OCI-LY3 (cell line): ENCODE data around the gene EYS.

ENCODE experiments used
- H2AFZ ChIP-seq: fragments of 200-600, 300-600 bp; shearing (Covaris generic); 2 replicates; pipeline ENCODE4 v1.6.0; 2014; ENCODE audit warnings: antibody characterized with exemption, low read depth, low read length
- H3K27ac ChIP-seq: fragments of 200-600, 300-600 bp; sonication (generic); 2 replicates; pipeline ENCODE4 v1.5.1; 2014; ENCODE audit warnings: mild to moderate bottlenecking, low read length, moderate library complexity, mixed read lengths
- H3K27me3 ChIP-seq: fragments of 200-600, 300-600 bp; sonication (generic); 2 replicates; pipeline ENCODE4 v1.6.1; 2014; ENCODE audit warnings: low read depth, low read length, mixed read lengths
- H3K36me3 ChIP-seq: fragments of 200-600, 300-600 bp; sonication (generic); replicated peaks from 2 replicates; pipeline ENCODE3; 2014; ENCODE audit warnings: low read depth, low read length, mixed read lengths
- H3K4me1 ChIP-seq: fragments of 300-600, 200-600 bp; sonication (generic); 2 replicates; pipeline ENCODE4 v1.6.1; 2014; ENCODE audit warnings: low read length, mixed read lengths
- H3K4me2 ChIP-seq: fragments of 200-600, 300-600 bp; sonication (generic); 2 replicates; pipeline ENCODE4 v1.6.1; 2014; ENCODE audit warnings: low read length, mixed read lengths
- H3K4me3 ChIP-seq: fragments of 300-600, 200-600 bp; sonication (generic); 2 replicates; pipeline ENCODE4 v1.5.1; 2014; ENCODE audit warnings: antibody characterized with exemption, mild to moderate bottlenecking, low read length, moderate library complexity
- H3K79me2 ChIP-seq: fragments of 300-600, 200-600 bp; shearing (Covaris generic); 2 replicates; pipeline ENCODE4 v1.6.1; 2014; ENCODE audit warnings: mild to moderate bottlenecking, low read length, mixed read lengths
- H3K9ac ChIP-seq: fragments of 300-600, 200-600 bp; shearing (Covaris generic); 2 replicates; pipeline ENCODE4 v1.6.0; 2014; ENCODE audit warnings: mild to moderate bottlenecking, low read length, moderate library complexity
- H3K9me3 ChIP-seq: fragments of 200-600, 300-600 bp; shearing (Covaris generic); 2 replicates; pipeline ENCODE4 v1.6.1; 2014; ENCODE audit warnings: low read length, mixed read lengths; ENCODE audit not compliant: insufficient read depth
- H4K20me1 ChIP-seq: fragments of 200-600, 300-600 bp; sonication (generic); 2 replicates; pipeline ENCODE4 v1.6.1; 2016; ENCODE audit warnings: low read length, mixed read lengths; ENCODE audit not compliant: insufficient read depth
- EZH2phosphoT487 ChIP-seq: fragments of 200-600 bp; shearing (Covaris generic); IDR thresholded peaks from 2 replicates; pipeline ENCODE4 v1.6.1; 2018; ENCODE audit warnings: antibody characterized with exemption, mixed run types, low read depth
- TF ChIP-seq, protein P1 (sequence below): fragments of 200-600, 300-600 bp; sonication (generic); IDR thresholded peaks from 2 replicates; pipeline ENCODE4 v1.5.1; 2014; ENCODE audit warnings: antibody characterized with exemption, low read length, low read depth

Gene EYS

DNA sequence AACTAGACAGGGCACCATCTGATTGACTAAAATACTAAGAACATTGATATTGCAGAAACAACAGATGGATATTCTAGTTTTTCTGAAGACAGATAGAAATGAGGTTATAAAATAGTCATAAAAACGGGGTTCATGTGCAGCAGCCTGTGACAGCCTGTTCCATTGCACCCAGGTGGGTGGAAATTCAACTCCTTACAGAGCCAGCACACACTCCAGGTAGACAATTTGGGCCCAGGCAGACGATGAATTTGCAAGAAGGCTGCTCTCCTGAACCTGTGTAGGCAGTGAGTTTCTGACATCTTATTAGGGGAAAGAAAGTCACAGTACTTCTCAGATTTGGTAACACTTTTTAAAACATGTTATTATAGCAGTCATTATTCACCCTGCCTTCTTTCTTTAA lies 1657.3 kb downstream of the EYS start:
- Histone ChIP-seq H3K4me2 (no peak overlapping the region), H3K4me1 (no peaks in the 10 kb centered on the region), H4K20me1 (no peaks in the 10 kb centered on the region), H2AFZ (peak overlapping the region; percentile 18; the same call in 1 of the 2 replicates), H3K27me3 (no peaks in the 10 kb centered on the region), H3K79me2 (no peaks in the 10 kb centered on the region), H3K9ac (no peak overlapping the region), H3K4me3 (no peak overlapping the region), H3K27ac (no peak overlapping the region), H3K36me3 (no peaks in the 10 kb centered on the region), H3K9me3 (no peaks in the 10 kb centered on the region)
- no peak for TF ChIP-seq EZH2phosphoT487
- TF ChIP-seq, protein P1, sequence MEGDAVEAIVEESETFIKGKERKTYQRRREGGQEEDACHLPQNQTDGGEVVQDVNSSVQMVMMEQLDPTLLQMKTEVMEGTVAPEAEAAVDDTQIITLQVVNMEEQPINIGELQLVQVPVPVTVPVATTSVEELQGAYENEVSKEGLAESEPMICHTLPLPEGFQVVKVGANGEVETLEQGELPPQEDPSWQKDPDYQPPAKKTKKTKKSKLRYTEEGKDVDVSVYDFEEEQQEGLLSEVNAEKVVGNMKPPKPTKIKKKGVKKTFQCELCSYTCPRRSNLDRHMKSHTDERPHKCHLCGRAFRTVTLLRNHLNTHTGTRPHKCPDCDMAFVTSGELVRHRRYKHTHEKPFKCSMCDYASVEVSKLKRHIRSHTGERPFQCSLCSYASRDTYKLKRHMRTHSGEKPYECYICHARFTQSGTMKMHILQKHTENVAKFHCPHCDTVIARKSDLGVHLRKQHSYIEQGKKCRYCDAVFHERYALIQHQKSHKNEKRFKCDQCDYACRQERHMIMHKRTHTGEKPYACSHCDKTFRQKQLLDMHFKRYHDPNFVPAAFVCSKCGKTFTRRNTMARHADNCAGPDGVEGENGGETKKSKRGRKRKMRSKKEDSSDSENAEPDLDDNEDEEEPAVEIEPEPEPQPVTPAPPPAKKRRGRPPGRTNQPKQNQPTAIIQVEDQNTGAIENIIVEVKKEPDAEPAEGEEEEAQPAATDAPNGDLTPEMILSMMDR = no peak

DNA sequence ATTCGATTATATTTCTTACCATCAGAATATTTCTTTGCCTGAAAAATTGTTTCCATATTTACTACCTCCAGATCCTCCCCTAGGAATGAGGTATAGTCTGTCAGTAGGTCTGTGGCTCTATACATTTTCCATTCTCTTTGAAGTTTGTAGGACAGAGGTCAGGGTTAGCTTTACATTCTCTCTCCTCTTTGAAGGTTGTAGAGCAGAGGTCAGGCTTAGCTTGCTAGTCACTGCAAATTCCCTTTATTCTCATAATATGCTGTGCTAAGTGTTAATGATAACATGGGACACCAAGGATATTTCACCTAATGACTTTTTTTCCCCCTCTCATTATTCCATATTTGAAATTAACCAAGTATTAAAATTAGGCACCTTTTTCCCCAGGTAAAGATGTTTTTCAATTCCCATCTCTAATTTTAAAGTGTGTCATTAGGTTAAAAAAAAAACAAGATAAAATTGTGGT lies 1660.2 kb downstream of the EYS start:
- H3K36me3 ChIP-seq = no peaks in the 10 kb centered on the region
- TF ChIP-seq, protein P1 = no peak
- no peak for TF ChIP-seq EZH2phosphoT487
- no peaks in the 10 kb centered on the region for H3K27me3 ChIP-seq
- no peak overlapping the region for H3K4me2 ChIP-seq
- H4K20me1 ChIP-seq = no peaks in the 10 kb centered on the region
- no peak overlapping the region for H2AFZ ChIP-seq
- no peaks in the 10 kb centered on the region for H3K4me1 ChIP-seq
- no peak overlapping the region for H3K4me3 ChIP-seq
- H3K9me3 ChIP-seq = no peaks in the 10 kb centered on the region
- no peaks in the 10 kb centered on the region for H3K79me2 ChIP-seq
- H3K9ac ChIP-seq = no peak overlapping the region
- no peak overlapping the region for H3K27ac ChIP-seq

DNA sequence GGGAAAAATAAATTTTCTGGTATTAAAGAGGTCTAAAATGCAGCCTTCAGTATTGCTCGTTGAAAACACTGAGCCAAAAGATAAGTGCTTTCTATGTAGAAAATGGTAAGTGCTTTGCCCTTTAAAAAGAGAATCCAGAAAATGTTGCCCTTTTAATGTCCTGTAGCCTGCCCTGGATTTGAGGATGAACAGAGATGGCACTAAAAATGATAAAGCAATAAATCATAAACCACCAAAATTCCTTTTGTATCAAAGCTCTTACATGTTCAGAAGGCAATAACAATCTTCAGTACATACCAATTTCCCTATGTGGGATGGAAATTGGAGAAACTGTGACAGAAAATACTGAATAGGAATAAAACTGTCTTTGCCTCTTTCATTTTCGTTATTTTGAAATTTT lies 1665.7 kb downstream of the EYS start:
- Histone ChIP-seq H3K4me3 (no peak overlapping the region), H2AFZ (peak overlapping the region; percentile 12; the same call in 1 of the 2 replicates), H4K20me1 (no peaks in the 10 kb centered on the region), H3K27me3 (no peaks in the 10 kb centered on the region), H3K27ac (no peak overlapping the region), H3K4me1 (no peaks in the 10 kb centered on the region), H3K79me2 (no peaks in the 10 kb centered on the region), H3K36me3 (no peaks in the 10 kb centered on the region), H3K9ac (no peak overlapping the region), H3K9me3 (no peaks in the 10 kb centered on the region), H3K4me2 (no peak overlapping the region)
- TF ChIP-seq EZH2phosphoT487 = no peak
- TF ChIP-seq, protein P1 = no peak

DNA sequence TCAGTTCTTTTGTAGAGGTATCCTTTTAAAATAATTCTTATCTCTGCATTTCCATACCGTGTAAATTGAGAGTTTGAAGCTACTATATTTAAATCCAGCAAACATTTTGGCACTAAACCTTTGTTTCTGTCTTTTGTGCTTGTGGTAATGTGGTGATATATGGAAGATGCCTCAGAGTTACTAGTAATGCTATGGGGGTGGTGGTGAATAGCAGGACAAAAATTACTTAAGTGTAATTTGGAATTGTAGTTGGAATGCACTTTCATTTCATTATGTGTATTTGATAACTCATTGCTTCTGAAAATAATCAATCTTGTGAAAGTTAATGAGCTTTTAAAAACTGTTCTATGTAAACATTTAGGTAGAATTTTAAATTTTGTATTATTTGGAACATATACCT lies 1666.9 kb downstream of the EYS start:
- Histone ChIP-seq H2AFZ (no peak overlapping the region), H3K4me2 (no peak overlapping the region), H3K79me2 (no peaks in the 10 kb centered on the region), H3K27me3 (no peaks in the 10 kb centered on the region), H3K9ac (no peak overlapping the region), H4K20me1 (no peaks in the 10 kb centered on the region), H3K36me3 (no peaks in the 10 kb centered on the region), H3K4me1 (no peaks in the 10 kb centered on the region), H3K4me3 (no peak overlapping the region), H3K9me3 (no peaks in the 10 kb centered on the region), H3K27ac (no peak overlapping the region)
- TF ChIP-seq, protein P1 = no peak
- no peak for TF ChIP-seq EZH2phosphoT487
